DOHH2 (cell line): ENCODE results near the gene MDP1.

Experiments used
- H3F3A ChIP-seq: fragments of 200-600 bp; sonication (generic), shearing (Covaris generic); 2 replicates; pipeline ENCODE4 v1.6.0; 2016; ENCODE audit warnings: antibody characterized with exemption, mild to moderate bottlenecking; ENCODE audit not compliant: control insufficient read depth, insufficient read depth
- H3K27ac ChIP-seq: fragments of 200-600 bp; sonication (generic); 2 replicates; pipeline ENCODE4 v1.5.1; 2014; ENCODE audit warnings: low read depth, mild to moderate bottlenecking, low read length, moderate library complexity
- H3K27me3 ChIP-seq: fragments of 200-600 bp; sonication (generic); 2 replicates; pipeline ENCODE4 v1.6.1; 2014; ENCODE audit warnings: mild to moderate bottlenecking, low read length, mixed read lengths; ENCODE audit not compliant: control insufficient read depth
- H3K36me3 ChIP-seq: fragments of 200-600 bp; sonication (generic); 2 replicates; pipeline ENCODE4 v1.6.1; 2014; ENCODE audit warnings: mild to moderate bottlenecking, low read length, moderate library complexity, mixed read lengths; ENCODE audit not compliant: control insufficient read depth
- H3K4me1 ChIP-seq: fragments of 200-600 bp; sonication (generic); 2 replicates; pipeline ENCODE4 v1.6.1; 2014; ENCODE audit warnings: mild to moderate bottlenecking, low read length, mixed read lengths; ENCODE audit not compliant: control insufficient read depth
- H3K4me2 ChIP-seq: fragments of 200-600 bp; sonication (generic); 2 replicates; pipeline ENCODE4 v1.6.0; 2014; ENCODE audit warnings: mild to moderate bottlenecking, low read length, moderate library complexity
- H3K4me3 ChIP-seq: fragments of 200-600 bp; sonication (generic); 2 replicates; pipeline ENCODE4 v1.5.1; 2014; ENCODE audit warnings: mild to moderate bottlenecking, low read length, mixed read lengths
- H3K79me2 ChIP-seq: fragments of 200-600 bp; sonication (generic); 2 replicates; pipeline ENCODE4 v1.6.1; 2014; ENCODE audit warnings: mild to moderate bottlenecking, low read length, mixed read lengths; ENCODE audit not compliant: control insufficient read depth
- H3K9me2 ChIP-seq: fragments of 200-600 bp; sonication (generic); replicated peaks from 2 replicates; pipeline ENCODE4 v1.6.1; 2014; ENCODE audit warnings: mild to moderate bottlenecking, low read length, mixed read lengths; ENCODE audit not compliant: control insufficient read depth
- H3K9me3 ChIP-seq: fragments of 200-600 bp; sonication (generic); 2 replicates; pipeline ENCODE4 v1.6.1; 2014; ENCODE audit warnings: antibody characterized with exemption, low read length, mixed read lengths; ENCODE audit not compliant: control insufficient read depth, insufficient read depth
- H4K20me1 ChIP-seq: fragments of 200-600 bp; sonication (generic); 2 replicates; pipeline ENCODE4 v1.6.0; 2014; ENCODE audit warnings: low read depth, mild to moderate bottlenecking, antibody characterized with exemption, low read length, moderate library complexity; ENCODE audit not compliant: control insufficient read depth, insufficient read depth
- EZH2phosphoT487 ChIP-seq: fragments of 200-600 bp; sonication (generic); IDR thresholded peaks from 2 replicates; pipeline ENCODE4 v1.6.1; 2017; ENCODE audit warnings: borderline replicate concordance, mild to moderate bottlenecking, antibody characterized with exemption, low read length, moderate library complexity, mixed read lengths
- TF ChIP-seq, protein P1 (sequence below): fragments of 200-600 bp; sonication (generic); IDR thresholded peaks from one replicate; pipeline ENCODE4 v1.5.1; 2014; ENCODE audit warnings: antibody characterized with exemption, mild to moderate bottlenecking, low read depth, low read length; ENCODE audit not compliant: poor library complexity, severe bottlenecking

Gene MDP1

DNA sequence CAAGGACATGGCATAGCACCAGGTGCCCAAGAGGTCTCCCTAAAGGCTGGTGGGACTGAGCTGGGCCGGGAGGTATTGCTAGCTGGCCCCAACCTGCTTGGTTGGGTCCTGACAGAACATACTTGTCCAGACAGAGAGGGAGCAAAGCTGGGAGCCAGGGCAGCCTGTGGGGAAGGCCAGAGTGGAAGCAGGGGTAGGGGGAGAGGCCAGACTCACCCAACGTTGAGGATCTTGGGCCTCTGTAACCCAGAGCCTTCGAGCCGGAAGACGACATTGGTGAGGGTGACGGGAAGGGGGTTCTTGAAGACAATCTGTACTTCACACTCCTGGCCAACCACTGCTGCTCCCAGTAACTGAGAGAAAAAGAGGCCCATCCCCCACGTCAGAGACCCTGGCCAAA is 38.1 kb upstream of the MDP1 start:
- Histone ChIP-seq H3K36me3 (no peaks in the 10 kb centered on the region), H3K9me3 (no peaks in the 10 kb centered on the region), H3K4me1 (no peaks in the 10 kb centered on the region), H3K4me3 (no peak overlapping the region), H3K79me2 (no peaks in the 10 kb centered on the region), H4K20me1 (no peaks in the 10 kb centered on the region), H3K9me2 (no peaks in the 10 kb centered on the region), H3K4me2 (no peak overlapping the region), H3K27me3 (no peaks in the 10 kb centered on the region), H3F3A (peaks cover 3% of the 10 kb centered on the region; the same call in 1 of the 2 replicates), H3K27ac (no peak overlapping the region)
- TF ChIP-seq EZH2phosphoT487 = no peak
- TF ChIP-seq, protein P1, sequence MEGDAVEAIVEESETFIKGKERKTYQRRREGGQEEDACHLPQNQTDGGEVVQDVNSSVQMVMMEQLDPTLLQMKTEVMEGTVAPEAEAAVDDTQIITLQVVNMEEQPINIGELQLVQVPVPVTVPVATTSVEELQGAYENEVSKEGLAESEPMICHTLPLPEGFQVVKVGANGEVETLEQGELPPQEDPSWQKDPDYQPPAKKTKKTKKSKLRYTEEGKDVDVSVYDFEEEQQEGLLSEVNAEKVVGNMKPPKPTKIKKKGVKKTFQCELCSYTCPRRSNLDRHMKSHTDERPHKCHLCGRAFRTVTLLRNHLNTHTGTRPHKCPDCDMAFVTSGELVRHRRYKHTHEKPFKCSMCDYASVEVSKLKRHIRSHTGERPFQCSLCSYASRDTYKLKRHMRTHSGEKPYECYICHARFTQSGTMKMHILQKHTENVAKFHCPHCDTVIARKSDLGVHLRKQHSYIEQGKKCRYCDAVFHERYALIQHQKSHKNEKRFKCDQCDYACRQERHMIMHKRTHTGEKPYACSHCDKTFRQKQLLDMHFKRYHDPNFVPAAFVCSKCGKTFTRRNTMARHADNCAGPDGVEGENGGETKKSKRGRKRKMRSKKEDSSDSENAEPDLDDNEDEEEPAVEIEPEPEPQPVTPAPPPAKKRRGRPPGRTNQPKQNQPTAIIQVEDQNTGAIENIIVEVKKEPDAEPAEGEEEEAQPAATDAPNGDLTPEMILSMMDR = no peak

DNA sequence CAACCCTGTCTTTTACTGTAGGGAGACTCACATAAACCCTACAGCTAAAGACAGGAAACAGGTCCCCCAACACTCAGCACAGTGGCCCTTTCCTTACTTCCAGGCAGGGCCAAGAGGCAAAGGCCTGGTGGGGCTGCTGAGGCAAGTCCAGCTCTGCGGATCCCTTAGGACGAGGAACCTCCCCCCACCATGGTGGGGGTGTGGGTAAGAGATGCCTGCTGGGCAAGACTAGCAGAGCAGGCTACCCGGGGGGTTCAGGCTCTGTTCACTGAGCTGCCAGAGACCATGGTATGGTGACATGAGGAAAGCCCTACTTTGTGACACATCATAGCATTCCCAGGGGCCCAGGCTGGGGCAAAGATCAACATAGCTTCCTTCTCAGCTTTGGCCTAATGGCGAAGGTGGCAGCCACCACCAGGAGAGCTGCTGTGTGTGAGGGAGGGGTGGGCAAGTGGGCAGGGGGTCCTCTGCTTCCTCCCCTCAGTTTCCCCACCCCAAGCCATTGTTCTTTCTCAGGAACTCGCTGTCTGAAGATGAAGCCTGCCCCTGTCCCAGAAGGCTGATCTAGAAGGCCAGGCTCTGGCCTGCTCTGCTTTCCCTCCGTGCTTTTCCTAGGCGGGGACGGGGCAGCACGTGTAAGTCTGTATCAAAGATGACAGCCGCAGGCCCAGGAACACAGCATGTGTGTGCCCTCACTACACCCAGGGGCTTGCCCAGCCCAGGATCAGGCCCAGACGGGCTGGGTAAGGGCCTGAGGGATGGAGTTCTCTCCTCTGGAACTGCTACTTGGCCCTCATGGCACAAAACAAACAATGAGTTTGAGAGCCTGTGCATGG is 36.6 kb upstream of the MDP1 start:
- Histone ChIP-seq H4K20me1 (no peaks in the 10 kb centered on the region), H3K4me2 (no peak overlapping the region), H3K27me3 (no peaks in the 10 kb centered on the region), H3K27ac (no peak overlapping the region), H3F3A (no peaks in the 10 kb centered on the region), H3K9me2 (no peaks in the 10 kb centered on the region), H3K36me3 (no peaks in the 10 kb centered on the region), H3K79me2 (no peaks in the 10 kb centered on the region), H3K9me3 (no peaks in the 10 kb centered on the region), H3K4me3 (no peak overlapping the region), H3K4me1 (no peaks in the 10 kb centered on the region)
- no peak for TF ChIP-seq EZH2phosphoT487
- TF ChIP-seq, protein P1 = no peak

DNA sequence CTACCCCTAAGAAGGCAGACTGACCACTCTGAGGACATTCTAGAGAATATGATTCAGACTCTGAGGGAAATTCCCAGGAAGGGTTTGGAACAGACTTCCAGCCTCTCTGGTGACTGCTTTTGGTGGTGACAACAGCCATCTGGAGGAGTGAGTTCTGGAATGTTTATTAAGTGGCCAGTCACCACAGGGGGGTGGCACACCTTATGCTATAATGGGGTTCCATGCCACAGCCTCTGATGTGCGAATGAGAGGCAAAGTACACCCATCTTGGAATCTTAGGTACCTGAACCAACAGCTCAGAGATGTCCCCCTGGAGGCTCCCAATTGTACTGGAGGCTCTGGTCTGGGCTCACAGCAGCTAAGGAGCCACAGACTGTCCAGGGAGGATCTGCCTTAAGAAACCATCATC is 36.0 kb upstream of the MDP1 start:
- H3K27me3 ChIP-seq = no peaks in the 10 kb centered on the region
- no peak overlapping the region for H3K27ac ChIP-seq
- no peak overlapping the region for H3K4me3 ChIP-seq
- no peaks in the 10 kb centered on the region for H3K79me2 ChIP-seq
- H3F3A ChIP-seq = no peaks in the 10 kb centered on the region
- no peaks in the 10 kb centered on the region for H3K36me3 ChIP-seq
- no peaks in the 10 kb centered on the region for H3K4me1 ChIP-seq
- H4K20me1 ChIP-seq = no peaks in the 10 kb centered on the region
- no peak for TF ChIP-seq EZH2phosphoT487
- TF ChIP-seq, protein P1 = no peak
- no peaks in the 10 kb centered on the region for H3K9me3 ChIP-seq
- H3K9me2 ChIP-seq = no peaks in the 10 kb centered on the region
- no peak overlapping the region for H3K4me2 ChIP-seq
